ENCODE measurements around the gene ADK. TPM values are rescaled to one million over a fixed set of nuclear protein-coding genes. Genes with fewer than 3 reads are reported as not detected.

The ADK gene
- total RNA-seq, 1 experiment from 2014 or later, result 26.8 TPM

DNA sequence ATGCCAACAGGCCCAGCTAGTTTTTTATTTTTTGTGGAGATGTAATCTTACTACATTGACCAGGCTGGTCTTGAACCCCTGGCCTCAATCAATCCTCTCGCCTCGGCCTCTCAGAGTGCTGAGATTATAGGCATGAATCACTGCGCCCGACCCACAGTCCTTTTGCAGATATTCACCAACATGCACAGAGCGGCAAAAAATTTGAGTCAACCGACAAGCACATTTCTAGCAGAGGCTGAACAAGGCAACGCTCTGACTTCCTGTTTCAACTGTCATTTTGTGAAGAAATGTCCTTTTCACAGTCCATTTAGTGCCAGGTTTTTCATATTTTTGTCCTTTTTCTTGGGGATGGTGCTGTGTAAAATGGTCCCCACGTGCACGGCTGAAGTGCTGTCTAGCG is 604.3 kb downstream of the ADK start:
- Mint-ChIP-seq H3K9me3 (no peaks in the 10 kb centered on the region), H3K4me3 (no peak overlapping the region)

More for the DNA sequence above, 604.3 kb downstream of the ADK start:
- Histone ChIP-seq H2BK15ac (ENCODE audit: low read depth, low read length) (no peak overlapping the region), H2AK5ac (ENCODE audit: insufficient read length, low read length) (no peak overlapping the region), H3K23me2 (ENCODE audit: insufficient read length, low read depth, low read length, poor library complexity, severe bottlenecking) (no peaks in the 10 kb centered on the region), H3K9ac (ENCODE audit: extremely low read depth, insufficient read length, low read length) (no peak overlapping the region), H4K91ac (ENCODE audit: insufficient read length, low read depth, low read length) (no peak overlapping the region), H2BK5ac (ENCODE audit: insufficient read length, low read length) (no peak overlapping the region), H2BK12ac (ENCODE audit: insufficient read length, low read depth, low read length) (no peak overlapping the region), H4K8ac (replicated peaks; ENCODE audit: insufficient read length, low read depth, low read length) (no peak overlapping the region), H3K4me1 (ENCODE audit: insufficient read depth, low read length) (no peaks in the 10 kb centered on the region), H3K79me2 (ENCODE audit: insufficient read depth, low read length) (no peaks in the 10 kb centered on the region), H3K9me3 (ENCODE audit: control insufficient read depth, low read depth, low read length) (no peaks in the 10 kb centered on the region), H3K4me2 (ENCODE audit: insufficient read depth, insufficient read length, low read length) (no peak overlapping the region), H3K79me1 (ENCODE audit: insufficient read depth, low read depth, low read length, poor library complexity, severe bottlenecking) (no peaks in the 10 kb centered on the region), H2BK120ac (ENCODE audit: low read depth, low read length, poor library complexity, severe bottlenecking) (no peak overlapping the region), H2BK20ac (ENCODE audit: low read depth, low read length, poor library complexity, severe bottlenecking) (no peak overlapping the region), H3K56ac (ENCODE audit: insufficient read length, low read depth, low read length) (no peak overlapping the region), H2AFZ (ENCODE audit: low read length) (no peak overlapping the region), H3K27me3 (ENCODE audit: insufficient read depth, low read length) (no peaks in the 10 kb centered on the region), H4K5ac (ENCODE audit: insufficient read length, low read depth, low read length) (no peak overlapping the region), H3K23ac (ENCODE audit: insufficient read length, low read depth, low read length) (no peak overlapping the region), H3K27ac (ENCODE audit: insufficient read length, low read depth, low read length) (no peak overlapping the region), H3K4ac (ENCODE audit: low read depth, low read length) (no peak overlapping the region), H4K20me1 (ENCODE audit: control insufficient read depth, insufficient read depth, insufficient read length) (no peaks in the 10 kb centered on the region), H3K18ac (ENCODE audit: insufficient read length, low read depth, low read length) (no peak overlapping the region), H3T11ph (ENCODE audit: low read length) (no peak overlapping the region), H3K14ac (ENCODE audit: insufficient read depth, low read length) (no peak overlapping the region)
- no peak overlapping the region for H3K27ac Mint-ChIP-seq
- DNase-seq, result peak; percentile 8
- TF ChIP-seq, protein P1, sequence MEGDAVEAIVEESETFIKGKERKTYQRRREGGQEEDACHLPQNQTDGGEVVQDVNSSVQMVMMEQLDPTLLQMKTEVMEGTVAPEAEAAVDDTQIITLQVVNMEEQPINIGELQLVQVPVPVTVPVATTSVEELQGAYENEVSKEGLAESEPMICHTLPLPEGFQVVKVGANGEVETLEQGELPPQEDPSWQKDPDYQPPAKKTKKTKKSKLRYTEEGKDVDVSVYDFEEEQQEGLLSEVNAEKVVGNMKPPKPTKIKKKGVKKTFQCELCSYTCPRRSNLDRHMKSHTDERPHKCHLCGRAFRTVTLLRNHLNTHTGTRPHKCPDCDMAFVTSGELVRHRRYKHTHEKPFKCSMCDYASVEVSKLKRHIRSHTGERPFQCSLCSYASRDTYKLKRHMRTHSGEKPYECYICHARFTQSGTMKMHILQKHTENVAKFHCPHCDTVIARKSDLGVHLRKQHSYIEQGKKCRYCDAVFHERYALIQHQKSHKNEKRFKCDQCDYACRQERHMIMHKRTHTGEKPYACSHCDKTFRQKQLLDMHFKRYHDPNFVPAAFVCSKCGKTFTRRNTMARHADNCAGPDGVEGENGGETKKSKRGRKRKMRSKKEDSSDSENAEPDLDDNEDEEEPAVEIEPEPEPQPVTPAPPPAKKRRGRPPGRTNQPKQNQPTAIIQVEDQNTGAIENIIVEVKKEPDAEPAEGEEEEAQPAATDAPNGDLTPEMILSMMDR (conservative IDR thresholded peaks at IDR 0.05), result no peak
- no peaks in the 10 kb centered on the region for H3K36me3 Mint-ChIP-seq (ENCODE audit: insufficient read depth in 1 of 3, low read depth in 3 of 3)
- no CpG with 5 or more reads among the region's 10 CpGs for WGBS (ENCODE audit: extremely low coverage, insufficient read length, low lambda C conversion rate)
- peaks cover 3% of the 10 kb centered on the region; the same call in 1 of the 2 replicates for H3K27me3 Mint-ChIP-seq (ENCODE audit: low read depth)
- H3K4me1 Mint-ChIP-seq, result peaks cover 13 to 15% of the 10 kb centered on the region in 2 experiments

Other genes with a start within 250 kb of the ADK start
- gene PLAU, start 240.1 kb upstream of the ADK start, total RNA-seq (2021), result 15.0 and 16.2 TPM in 2 replicates
- gene VCL, start 153.1 kb upstream of the ADK start, total RNA-seq (2021), result 291 and 296 TPM in 2 replicates
- 36.7 and 37.4 TPM in 2 replicates for gene AP3M1, start 393 bp upstream of the ADK start, total RNA-seq (2021)